Chondrocyte (in vitro differentiated cells): ENCODE results near the gene WNT7A. TPM values are rescaled to one million over a fixed set of nuclear protein-coding genes. Genes with fewer than 3 reads are reported as not detected.

Experiments
- DNase-seq: peaks from one replicate; pipeline ENCODE4 v3.0.0; 2021; ENCODE audit warnings: mixed read lengths, low spot score
- H3K27ac Mint-ChIP-seq: one replicate; pipeline ENCODE4 v1.8.0; 2021; ENCODE audit warnings: mild to moderate bottlenecking, moderate library complexity, mixed read lengths; ENCODE audit not compliant: unreplicated experiment
- H3K27me3 Mint-ChIP-seq: 2 replicates; pipeline ENCODE4 v1.8.0; 2021; ENCODE audit warnings: low read depth, mixed read lengths
- H3K36me3 Mint-ChIP-seq: 2 replicates; pipeline ENCODE4 v1.8.0; 2021; ENCODE audit warnings: low read depth, mixed read lengths
- H3K4me1 Mint-ChIP-seq: 2 replicates; pipeline ENCODE4 v1.8.0; 2021; ENCODE audit warnings: low read depth, mild to moderate bottlenecking, mixed read lengths
- H3K4me3 Mint-ChIP-seq: one replicate; pipeline ENCODE4 v1.8.0; 2021; ENCODE audit warnings: mild to moderate bottlenecking, moderate library complexity, mixed read lengths; ENCODE audit not compliant: unreplicated experiment
- H3K9me3 Mint-ChIP-seq: 2 replicates; pipeline ENCODE4 v1.8.0; 2021; ENCODE audit warnings: low read depth, mixed read lengths
- CTCF ChIP-seq: fragments of 200-600 bp; sonication (generic); IDR thresholded peaks from 2 replicates; pipeline ENCODE4 v1.5.0; 2021; ENCODE audit warnings: antibody characterized with exemption, mild to moderate bottlenecking, moderate library complexity
- total RNA-seq: library from RNA; stranded (reverse); gene quantifications from 3 replicates; pipeline ENCODE4 v1.2.1, GENCODE V29; 2021

Gene WNT7A
- total RNA-seq, 1 donor from 2014 or later = not detected

GRCh38 chr3:13835246-13835645, 44.6 kb downstream of the WNT7A start:
- no peaks in the 10 kb centered on the region for H3K9me3 Mint-ChIP-seq
- no peak for TF ChIP-seq CTCF
- no peaks in the 10 kb centered on the region for H3K4me1 Mint-ChIP-seq
- H3K4me3 Mint-ChIP-seq = no peak overlapping the region
- peaks cover 29% of the 10 kb centered on the region for H3K27me3 Mint-ChIP-seq
- DNase-seq = no peak
- no peaks in the 10 kb centered on the region for H3K36me3 Mint-ChIP-seq
- H3K27ac Mint-ChIP-seq = no peak overlapping the region

- no peak for TF ChIP-seq CTCF
- H3K36me3 Mint-ChIP-seq = no peaks in the 10 kb centered on the region
- no peak overlapping the region for H3K27ac Mint-ChIP-seq
Measured at GRCh38 chr3:13834258-13835035, 45.4 kb downstream of the WNT7A start.

GRCh38 chr3:13833506-13834257, 46.2 kb downstream of the WNT7A start:
- DNase-seq = no peak
- H3K4me3 Mint-ChIP-seq = no peak overlapping the region
- no peaks in the 10 kb centered on the region for H3K4me1 Mint-ChIP-seq
- no peak overlapping the region for H3K27ac Mint-ChIP-seq
- H3K27me3 Mint-ChIP-seq = peaks cover 34% of the 10 kb centered on the region
- H3K9me3 Mint-ChIP-seq = no peaks in the 10 kb centered on the region
- no peak for TF ChIP-seq CTCF
- no peaks in the 10 kb centered on the region for H3K36me3 Mint-ChIP-seq

More at GRCh38 chr3:13834258-13835035, 45.4 kb downstream of the WNT7A start:
- DNase-seq = no peak
- Mint-ChIP-seq H3K4me1 (no peaks in the 10 kb centered on the region), H3K27me3 (peaks cover 34% of the 10 kb centered on the region), H3K4me3 (no peak overlapping the region), H3K9me3 (no peaks in the 10 kb centered on the region)

GRCh38 chr3:13832130-13832529, 47.7 kb downstream of the WNT7A start:
- no peak for DNase-seq
- Mint-ChIP-seq H3K4me3 (no peak overlapping the region), H3K4me1 (no peaks in the 10 kb centered on the region), H3K9me3 (no peaks in the 10 kb centered on the region), H3K36me3 (no peaks in the 10 kb centered on the region), H3K27ac (no peak overlapping the region), H3K27me3 (peaks cover 34% of the 10 kb centered on the region)
- no peak for TF ChIP-seq CTCF

GRCh38 chr3:13831386-13831996, 48.4 kb downstream of the WNT7A start:
- Mint-ChIP-seq H3K36me3 (no peaks in the 10 kb centered on the region), H3K4me3 (no peak overlapping the region), H3K27me3 (peaks cover 32% of the 10 kb centered on the region), H3K27ac (no peak overlapping the region), H3K4me1 (no peaks in the 10 kb centered on the region), H3K9me3 (no peaks in the 10 kb centered on the region)
- TF ChIP-seq CTCF = no peak
- no peak for DNase-seq
